ENCODE results near the gene LBH.

- TF ChIP-seq, protein P1, sequence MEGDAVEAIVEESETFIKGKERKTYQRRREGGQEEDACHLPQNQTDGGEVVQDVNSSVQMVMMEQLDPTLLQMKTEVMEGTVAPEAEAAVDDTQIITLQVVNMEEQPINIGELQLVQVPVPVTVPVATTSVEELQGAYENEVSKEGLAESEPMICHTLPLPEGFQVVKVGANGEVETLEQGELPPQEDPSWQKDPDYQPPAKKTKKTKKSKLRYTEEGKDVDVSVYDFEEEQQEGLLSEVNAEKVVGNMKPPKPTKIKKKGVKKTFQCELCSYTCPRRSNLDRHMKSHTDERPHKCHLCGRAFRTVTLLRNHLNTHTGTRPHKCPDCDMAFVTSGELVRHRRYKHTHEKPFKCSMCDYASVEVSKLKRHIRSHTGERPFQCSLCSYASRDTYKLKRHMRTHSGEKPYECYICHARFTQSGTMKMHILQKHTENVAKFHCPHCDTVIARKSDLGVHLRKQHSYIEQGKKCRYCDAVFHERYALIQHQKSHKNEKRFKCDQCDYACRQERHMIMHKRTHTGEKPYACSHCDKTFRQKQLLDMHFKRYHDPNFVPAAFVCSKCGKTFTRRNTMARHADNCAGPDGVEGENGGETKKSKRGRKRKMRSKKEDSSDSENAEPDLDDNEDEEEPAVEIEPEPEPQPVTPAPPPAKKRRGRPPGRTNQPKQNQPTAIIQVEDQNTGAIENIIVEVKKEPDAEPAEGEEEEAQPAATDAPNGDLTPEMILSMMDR (IDR thresholded peaks at IDR 0.05), result no peak
- no peak for TF ChIP-seq POLR2A (IDR thresholded peaks at IDR 0.05)
Observed at GRCh38 chr2:30249354-30249753, 18.0 kb downstream of the LBH start.
